ENCODE results near the gene SERTAD2.

Gene SERTAD2

DNA sequence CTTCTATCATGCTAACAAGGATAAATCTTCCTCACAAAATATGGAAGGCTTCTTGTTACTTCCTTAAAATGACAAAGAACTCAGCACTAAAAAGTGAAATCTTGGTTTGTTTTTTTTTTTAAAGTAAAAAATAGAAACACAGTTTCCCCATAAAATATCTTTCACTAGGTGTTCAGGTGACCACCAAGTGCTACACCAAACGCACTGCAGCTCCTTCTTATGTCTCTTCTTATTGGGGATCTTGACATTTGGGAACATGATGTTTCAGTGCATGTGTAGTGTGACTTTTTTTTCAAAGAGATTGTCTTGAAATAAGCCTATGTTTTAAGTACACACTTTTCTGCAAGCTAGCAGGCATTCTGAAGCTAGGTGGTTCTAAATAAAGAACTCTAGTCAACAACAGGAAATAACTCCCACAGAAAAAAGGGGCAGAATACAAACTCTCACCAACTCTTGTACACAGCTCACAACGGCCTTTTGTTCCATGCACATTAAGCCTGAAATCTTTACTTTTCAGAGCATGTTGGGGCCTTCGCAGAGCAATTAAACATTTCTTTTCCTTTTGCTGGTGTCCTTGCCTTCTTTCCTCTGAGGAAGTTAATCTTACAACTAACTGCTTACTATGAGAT is 13.2 kb upstream of the SERTAD2 start:
- Histone ChIP-seq H3K4me3 (ENCODE audit: low read length) (no peak overlapping the region), H3K4me1 (ENCODE audit: insufficient read depth, low read length) (peaks cover 2% of the 10 kb centered on the region), H3K9me3 (ENCODE audit: low read length) (no peaks in the 10 kb centered on the region), H3K36me3 (ENCODE audit: insufficient read depth, low read length) (no peaks in the 10 kb centered on the region), H2AFZ (ENCODE audit: low read depth, low read length) (no peak overlapping the region), H3K27me3 (ENCODE audit: insufficient read depth, low read length) (no peaks in the 10 kb centered on the region)

DNA sequence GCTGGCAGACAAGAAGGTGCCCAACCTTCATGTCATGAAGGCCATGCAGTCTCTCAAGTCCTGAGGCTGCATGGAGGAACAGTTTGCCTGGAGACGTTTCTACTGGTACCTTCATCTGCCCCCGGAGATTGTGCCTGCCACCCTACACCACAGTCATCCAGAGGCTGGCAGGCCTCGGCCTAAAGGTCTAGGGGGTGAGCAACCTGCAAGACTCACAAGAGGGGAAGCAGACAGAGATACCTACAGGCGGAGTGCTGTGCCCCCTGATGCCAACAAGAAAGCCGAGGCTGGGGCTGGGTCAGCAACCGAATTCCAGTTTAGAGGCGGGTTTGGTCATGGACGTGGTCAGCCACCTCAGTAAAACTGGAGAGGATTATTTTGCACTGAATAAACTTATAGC is 12.0 kb upstream of the SERTAD2 start:
- H2AFZ ChIP-seq (ENCODE audit: low read depth, low read length): no peak overlapping the region
- no peak overlapping the region for H3K4me3 ChIP-seq (ENCODE audit: low read length)
- H3K36me3 ChIP-seq (ENCODE audit: insufficient read depth, low read length): no peaks in the 10 kb centered on the region
- H3K9me3 ChIP-seq (ENCODE audit: low read length): no peaks in the 10 kb centered on the region
- peaks cover 2% of the 10 kb centered on the region for H3K4me1 ChIP-seq (ENCODE audit: insufficient read depth, low read length)
- no peaks in the 10 kb centered on the region for H3K27me3 ChIP-seq (ENCODE audit: insufficient read depth, low read length)

DNA sequence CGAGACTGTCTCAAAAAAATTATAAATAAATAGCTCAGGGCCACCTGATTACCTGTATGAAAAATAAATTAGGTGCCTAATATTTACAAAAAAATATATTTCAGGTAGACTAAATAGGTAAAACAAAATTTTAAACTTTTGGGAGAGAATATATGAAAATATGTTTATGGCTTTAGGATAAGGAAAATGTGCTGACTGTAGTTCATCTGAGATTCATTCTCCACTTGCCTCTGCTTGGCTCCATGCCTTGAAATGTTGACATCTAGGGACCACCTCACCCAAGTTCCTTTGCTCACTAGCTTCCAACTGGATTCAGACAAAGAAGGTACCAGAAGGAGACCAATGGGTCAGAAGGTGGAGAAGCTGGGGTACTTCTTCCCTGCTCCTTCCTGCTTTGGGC is 9.7 kb upstream of the SERTAD2 start:
- Histone ChIP-seq H3K4me1 (ENCODE audit: insufficient read depth, low read length) (peaks cover 2% of the 10 kb centered on the region), H2AFZ (ENCODE audit: low read depth, low read length) (no peak overlapping the region), H3K9me3 (ENCODE audit: low read length) (no peaks in the 10 kb centered on the region), H3K4me3 (ENCODE audit: low read length) (no peak overlapping the region), H3K36me3 (ENCODE audit: insufficient read depth, low read length) (no peaks in the 10 kb centered on the region), H3K27me3 (ENCODE audit: insufficient read depth, low read length) (no peaks in the 10 kb centered on the region)

- Histone ChIP-seq H3K36me3 (ENCODE audit: insufficient read depth, low read length) (no peaks in the 10 kb centered on the region), H3K4me1 (ENCODE audit: insufficient read depth, low read length) (no peaks in the 10 kb centered on the region)
These were observed 8.0 kb upstream of the SERTAD2 start for GRCh38 chr2:64661741-64662169.

DNA sequence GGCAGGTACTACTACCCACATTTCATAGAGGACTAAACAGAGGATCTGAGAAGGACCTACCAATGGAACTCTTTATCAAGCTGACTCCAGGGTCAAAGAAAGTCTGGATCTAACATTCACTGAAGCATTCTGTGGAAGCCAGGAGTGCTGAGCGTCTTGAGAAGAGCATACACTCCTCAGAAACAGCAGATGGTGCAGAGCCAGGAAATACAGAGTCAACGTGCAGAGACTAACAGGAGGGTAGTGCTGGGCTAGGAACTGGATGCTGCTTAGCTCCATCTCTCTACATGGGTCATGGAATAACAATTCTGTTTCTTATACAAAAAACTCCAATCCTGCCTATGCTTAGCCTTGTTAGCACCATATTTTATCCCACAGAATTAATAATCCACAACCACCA is 5.5 kb upstream of the SERTAD2 start:
- H3K36me3 ChIP-seq (ENCODE audit: insufficient read depth, low read length): no peaks in the 10 kb centered on the region
- no peaks in the 10 kb centered on the region for H3K9me3 ChIP-seq (ENCODE audit: low read length)
- H3K4me1 ChIP-seq (ENCODE audit: insufficient read depth, low read length): peaks cover 14% of the 10 kb centered on the region
- no peak overlapping the region for H2AFZ ChIP-seq (ENCODE audit: low read depth, low read length)
- no peaks in the 10 kb centered on the region for H3K27me3 ChIP-seq (ENCODE audit: insufficient read depth, low read length)
- H3K4me3 ChIP-seq (ENCODE audit: low read length): no peak overlapping the region

More at GRCh38 chr2:64661741-64662169, 8.0 kb upstream of the SERTAD2 start:
- Histone ChIP-seq H3K9me3 (ENCODE audit: low read length) (no peaks in the 10 kb centered on the region), H2AFZ (ENCODE audit: low read depth, low read length) (no peak overlapping the region), H3K4me3 (ENCODE audit: low read length) (no peak overlapping the region), H3K27me3 (ENCODE audit: insufficient read depth, low read length) (no peaks in the 10 kb centered on the region)

DNA sequence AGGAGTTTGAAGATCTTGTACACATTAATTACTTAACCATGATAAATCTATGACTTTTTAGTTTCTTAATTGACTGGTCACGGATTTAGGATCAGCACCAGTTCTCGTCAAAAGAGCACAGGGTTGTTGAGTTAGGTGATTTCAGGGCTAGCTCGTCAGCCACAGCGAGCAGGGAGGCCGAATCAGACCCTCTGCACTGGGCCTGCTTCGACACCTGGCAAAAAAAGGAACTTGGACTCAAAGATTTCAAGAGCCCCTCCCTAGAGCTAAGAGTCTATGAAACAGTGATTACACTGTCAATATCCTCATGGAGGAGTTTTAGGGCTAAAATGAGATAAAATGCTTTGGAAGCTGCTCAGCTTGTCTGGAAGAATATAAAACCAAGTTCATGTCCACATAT is 4.6 kb upstream of the SERTAD2 start:
- H3K36me3 ChIP-seq (ENCODE audit: insufficient read depth, low read length): no peaks in the 10 kb centered on the region
- H3K9me3 ChIP-seq (ENCODE audit: low read length): no peaks in the 10 kb centered on the region
- H3K4me3 ChIP-seq (ENCODE audit: low read length): no peak overlapping the region
- H2AFZ ChIP-seq (ENCODE audit: low read depth, low read length): no peak overlapping the region
- no peaks in the 10 kb centered on the region for H3K27me3 ChIP-seq (ENCODE audit: insufficient read depth, low read length)
- peaks cover 14% of the 10 kb centered on the region for H3K4me1 ChIP-seq (ENCODE audit: insufficient read depth, low read length)

- Histone ChIP-seq H2AFZ (ENCODE audit: low read depth, low read length) (no peak overlapping the region), H3K27me3 (ENCODE audit: insufficient read depth, low read length) (no peaks in the 10 kb centered on the region), H3K36me3 (ENCODE audit: insufficient read depth, low read length) (no peaks in the 10 kb centered on the region), H3K4me1 (ENCODE audit: insufficient read depth, low read length) (peaks cover 14% of the 10 kb centered on the region), H3K9me3 (ENCODE audit: low read length) (no peaks in the 10 kb centered on the region), H3K4me3 (ENCODE audit: low read length) (no peak overlapping the region)
These were observed 3.7 kb upstream of the SERTAD2 start for GRCh38 chr2:64657411-64657810.

DNA sequence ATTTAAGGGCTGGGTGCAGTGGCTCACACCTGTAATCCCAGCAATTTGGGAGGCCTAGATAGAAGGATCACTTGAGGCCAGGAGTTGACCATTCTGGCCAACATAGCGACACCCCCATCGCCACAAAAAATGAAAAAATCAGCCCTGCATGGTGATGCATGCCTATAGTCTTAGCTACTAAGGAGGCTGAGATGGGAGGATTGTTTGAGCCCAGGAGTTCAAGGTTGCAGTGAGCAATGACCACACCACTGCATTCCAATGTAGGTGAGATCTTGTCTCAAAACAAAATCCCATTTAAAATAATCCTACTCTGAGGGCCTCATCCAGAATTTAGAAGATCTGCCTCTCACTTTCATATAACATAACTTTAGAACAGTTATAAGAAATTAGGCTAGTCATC is 2.7 kb upstream of the SERTAD2 start:
- H3K4me3 ChIP-seq (ENCODE audit: low read length): no peak overlapping the region
- no peak overlapping the region for H2AFZ ChIP-seq (ENCODE audit: low read depth, low read length)
- no peaks in the 10 kb centered on the region for H3K36me3 ChIP-seq (ENCODE audit: insufficient read depth, low read length)
- no peaks in the 10 kb centered on the region for H3K27me3 ChIP-seq (ENCODE audit: insufficient read depth, low read length)
- H3K9me3 ChIP-seq (ENCODE audit: low read length): no peaks in the 10 kb centered on the region
- H3K4me1 ChIP-seq (ENCODE audit: insufficient read depth, low read length): peaks cover 23% of the 10 kb centered on the region

DNA sequence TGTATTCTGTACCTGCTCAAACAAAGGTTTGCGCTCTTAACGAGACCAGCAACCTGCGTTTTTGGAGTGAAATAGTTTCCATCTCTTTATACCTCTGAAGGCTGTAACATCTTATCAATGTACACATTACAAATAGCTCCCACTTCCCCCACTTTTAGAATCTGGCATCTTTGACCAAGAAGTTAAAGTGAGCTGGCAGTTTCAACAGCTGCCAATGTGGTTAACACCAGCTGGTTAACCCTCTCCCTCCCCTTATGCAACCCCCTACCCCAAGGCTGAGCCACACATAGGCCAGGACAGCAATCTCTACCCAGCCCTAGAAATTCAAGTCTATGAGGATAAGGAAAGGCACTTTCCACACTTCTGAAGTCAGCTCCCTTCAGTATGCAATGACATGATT is 2.2 kb upstream of the SERTAD2 start:
- peaks cover 29% of the 10 kb centered on the region for H3K4me1 ChIP-seq (ENCODE audit: insufficient read depth, low read length)
- no peaks in the 10 kb centered on the region for H3K9me3 ChIP-seq (ENCODE audit: low read length)
- H2AFZ ChIP-seq (ENCODE audit: low read depth, low read length): no peak overlapping the region
- H3K36me3 ChIP-seq (ENCODE audit: insufficient read depth, low read length): no peaks in the 10 kb centered on the region
- no peak overlapping the region for H3K4me3 ChIP-seq (ENCODE audit: low read length)
- H3K27me3 ChIP-seq (ENCODE audit: insufficient read depth, low read length): no peaks in the 10 kb centered on the region

DNA sequence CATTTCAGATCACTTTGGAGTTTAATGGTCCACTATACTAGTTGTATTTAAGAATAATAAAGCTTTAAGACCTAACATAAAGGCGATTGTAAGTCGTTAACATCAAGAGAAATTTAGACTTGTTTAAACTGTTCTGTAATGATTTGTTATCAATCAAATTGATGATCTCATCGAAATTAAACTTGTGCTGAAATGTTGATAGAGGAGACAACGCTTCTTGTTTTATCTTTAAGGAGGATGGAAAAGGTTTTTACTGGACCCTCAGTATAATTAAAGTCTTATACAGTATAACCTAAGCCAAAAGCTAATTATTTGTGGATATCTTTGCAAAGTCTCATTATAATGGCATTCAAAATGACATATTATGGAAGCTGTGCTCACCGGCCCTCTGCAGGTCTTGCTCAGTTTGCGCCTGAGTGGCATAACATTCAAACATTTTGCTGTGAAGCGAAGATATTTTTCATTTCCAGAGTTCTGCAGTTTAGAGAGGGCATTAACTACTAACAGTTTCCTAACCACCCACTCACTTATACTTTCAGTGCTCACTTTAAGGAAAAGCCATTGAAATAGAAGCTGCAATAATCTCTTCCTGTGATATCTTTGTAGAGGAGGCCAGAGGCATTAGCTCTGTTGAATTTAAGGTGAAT is 1.4 kb upstream of the SERTAD2 start:
- Histone ChIP-seq H3K4me1 (ENCODE audit: insufficient read depth, low read length) (peaks cover 36% of the 10 kb centered on the region), H3K4me3 (ENCODE audit: low read length) (peak overlapping the region; percentile 72), H2AFZ (ENCODE audit: low read depth, low read length) (no peak overlapping the region), H3K36me3 (ENCODE audit: insufficient read depth, low read length) (no peaks in the 10 kb centered on the region), H3K27me3 (ENCODE audit: insufficient read depth, low read length) (no peaks in the 10 kb centered on the region), H3K9me3 (ENCODE audit: low read length) (no peaks in the 10 kb centered on the region)

- H3K27me3 ChIP-seq (ENCODE audit: insufficient read depth, low read length): no peaks in the 10 kb centered on the region
- peak overlapping the region; percentile 72 for H3K4me3 ChIP-seq (ENCODE audit: low read length)
- H3K9me3 ChIP-seq (ENCODE audit: low read length): no peaks in the 10 kb centered on the region
- H2AFZ ChIP-seq (ENCODE audit: low read depth, low read length): peak overlapping the region; percentile 74
- peaks cover 44% of the 10 kb centered on the region for H3K4me1 ChIP-seq (ENCODE audit: insufficient read depth, low read length)
- no peaks in the 10 kb centered on the region for H3K36me3 ChIP-seq (ENCODE audit: insufficient read depth, low read length)
These were observed 524 bp upstream of the SERTAD2 start for GRCh38 chr2:64654063-64654811.

- H3K27me3 ChIP-seq (ENCODE audit: insufficient read depth, low read length): no peaks in the 10 kb centered on the region
- H2AFZ ChIP-seq (ENCODE audit: low read depth, low read length): peak overlapping the region; percentile 75
- H3K36me3 ChIP-seq (ENCODE audit: insufficient read depth, low read length): no peaks in the 10 kb centered on the region
- H3K4me3 ChIP-seq (ENCODE audit: low read length): peak overlapping the region; percentile 82
- H3K9me3 ChIP-seq (ENCODE audit: low read length): no peaks in the 10 kb centered on the region
- H3K4me1 ChIP-seq (ENCODE audit: insufficient read depth, low read length): peaks cover 59% of the 10 kb centered on the region
These were observed 1.2 kb downstream of the SERTAD2 start for GRCh38 chr2:64652231-64653108.

DNA sequence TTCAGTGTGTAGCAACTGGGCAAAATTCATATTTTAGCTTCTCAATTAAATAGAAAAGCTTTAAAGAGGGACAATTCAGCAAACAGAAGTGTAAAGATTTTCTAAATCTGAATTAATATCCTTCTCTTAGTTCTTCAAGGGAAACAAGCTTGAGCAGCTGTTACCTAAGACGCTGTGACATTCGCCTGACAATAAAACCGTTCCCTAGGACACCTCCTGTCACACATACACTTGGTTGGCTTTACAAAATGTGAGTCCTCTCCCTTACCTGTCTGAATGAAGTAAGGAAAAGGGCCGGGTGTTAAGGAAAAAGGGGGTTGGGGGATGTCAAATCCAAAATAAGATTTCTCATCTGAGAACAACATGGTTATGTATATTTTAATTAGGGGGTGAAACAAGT is 2.1 kb downstream of the SERTAD2 start:
- peaks cover 63% of the 10 kb centered on the region for H3K4me1 ChIP-seq (ENCODE audit: insufficient read depth, low read length)

More for the DNA sequence above, 2.1 kb downstream of the SERTAD2 start:
- Histone ChIP-seq H3K36me3 (ENCODE audit: insufficient read depth, low read length) (no peaks in the 10 kb centered on the region), H3K4me3 (ENCODE audit: low read length) (peak overlapping the region; percentile 82), H3K9me3 (ENCODE audit: low read length) (no peaks in the 10 kb centered on the region), H3K27me3 (ENCODE audit: insufficient read depth, low read length) (no peaks in the 10 kb centered on the region), H2AFZ (ENCODE audit: low read depth, low read length) (no peak overlapping the region)

All from neuron (in vitro differentiated cells).